ENCODE data around the gene SNX9.

The SNX9 gene

GRCh38 chr6:157849288-157850017 lies 26.4 kb downstream of the SNX9 start:
- no peak for TF ChIP-seq EZH2phosphoT487 (IDR thresholded peaks at IDR 0.05; ENCODE audit: borderline replicate concordance)
- TF ChIP-seq, protein P1, sequence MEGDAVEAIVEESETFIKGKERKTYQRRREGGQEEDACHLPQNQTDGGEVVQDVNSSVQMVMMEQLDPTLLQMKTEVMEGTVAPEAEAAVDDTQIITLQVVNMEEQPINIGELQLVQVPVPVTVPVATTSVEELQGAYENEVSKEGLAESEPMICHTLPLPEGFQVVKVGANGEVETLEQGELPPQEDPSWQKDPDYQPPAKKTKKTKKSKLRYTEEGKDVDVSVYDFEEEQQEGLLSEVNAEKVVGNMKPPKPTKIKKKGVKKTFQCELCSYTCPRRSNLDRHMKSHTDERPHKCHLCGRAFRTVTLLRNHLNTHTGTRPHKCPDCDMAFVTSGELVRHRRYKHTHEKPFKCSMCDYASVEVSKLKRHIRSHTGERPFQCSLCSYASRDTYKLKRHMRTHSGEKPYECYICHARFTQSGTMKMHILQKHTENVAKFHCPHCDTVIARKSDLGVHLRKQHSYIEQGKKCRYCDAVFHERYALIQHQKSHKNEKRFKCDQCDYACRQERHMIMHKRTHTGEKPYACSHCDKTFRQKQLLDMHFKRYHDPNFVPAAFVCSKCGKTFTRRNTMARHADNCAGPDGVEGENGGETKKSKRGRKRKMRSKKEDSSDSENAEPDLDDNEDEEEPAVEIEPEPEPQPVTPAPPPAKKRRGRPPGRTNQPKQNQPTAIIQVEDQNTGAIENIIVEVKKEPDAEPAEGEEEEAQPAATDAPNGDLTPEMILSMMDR (conservative IDR thresholded peaks at IDR 0.05; ENCODE audit: low read length), result no peak
- Histone ChIP-seq H3K4me1 (ENCODE audit: insufficient read depth, low read length, poor library complexity, severe bottlenecking) (no peaks in the 10 kb centered on the region), H4K20me1 (ENCODE audit: insufficient read depth, low read length, poor library complexity, severe bottlenecking) (no peaks in the 10 kb centered on the region), H3K27me3 (ENCODE audit: insufficient read depth, low read length, poor library complexity, severe bottlenecking) (peaks cover 71% of the 10 kb centered on the region), H3K4me2 (ENCODE audit: low read depth, low read length, poor library complexity, severe bottlenecking) (no peak overlapping the region), H3K9me3 (ENCODE audit: insufficient read depth, low read depth, low read length) (peaks cover 9% of the 10 kb centered on the region; the same call in 1 of the 2 replicates), H3F3A (ENCODE audit: low read depth) (no peaks in the 10 kb centered on the region), H3K4me3 (ENCODE audit: low read length, poor library complexity, severe bottlenecking) (no peak overlapping the region), H3K79me2 (ENCODE audit: insufficient read depth, low read length) (no peaks in the 10 kb centered on the region), H3K9ac (ENCODE audit: low read depth, low read length, poor library complexity, severe bottlenecking) (no peak overlapping the region), H3K36me3 (ENCODE audit: insufficient read depth, low read length) (no peaks in the 10 kb centered on the region), H3K9me2 (replicated peaks; ENCODE audit: low read depth, low read length) (no peaks in the 10 kb centered on the region), H2AFZ (ENCODE audit: low read length) (no peak overlapping the region)

- Histone ChIP-seq H3K9me2 (replicated peaks; ENCODE audit: low read depth, low read length) (no peaks in the 10 kb centered on the region), H2AFZ (ENCODE audit: low read length) (no peak overlapping the region), H3K4me3 (ENCODE audit: low read length, poor library complexity, severe bottlenecking) (no peak overlapping the region), H3K9me3 (ENCODE audit: insufficient read depth, low read depth, low read length) (peaks cover 9% of the 10 kb centered on the region; the same call in 1 of the 2 replicates), H3K4me2 (ENCODE audit: low read depth, low read length, poor library complexity, severe bottlenecking) (no peak overlapping the region), H3K9ac (ENCODE audit: low read depth, low read length, poor library complexity, severe bottlenecking) (no peak overlapping the region), H3K27me3 (ENCODE audit: insufficient read depth, low read length, poor library complexity, severe bottlenecking) (peaks cover 77% of the 10 kb centered on the region), H3K36me3 (ENCODE audit: insufficient read depth, low read length) (no peaks in the 10 kb centered on the region), H3K79me2 (ENCODE audit: insufficient read depth, low read length) (no peaks in the 10 kb centered on the region), H4K20me1 (ENCODE audit: insufficient read depth, low read length, poor library complexity, severe bottlenecking) (no peaks in the 10 kb centered on the region), H3K4me1 (ENCODE audit: insufficient read depth, low read length, poor library complexity, severe bottlenecking) (no peaks in the 10 kb centered on the region), H3F3A (ENCODE audit: low read depth) (no peaks in the 10 kb centered on the region)
- TF ChIP-seq, protein P1 (conservative IDR thresholded peaks at IDR 0.05; ENCODE audit: low read length), result no peak
- no peak for TF ChIP-seq EZH2phosphoT487 (IDR thresholded peaks at IDR 0.05; ENCODE audit: borderline replicate concordance)
Measured at GRCh38 chr6:157850030-157850429, 27.0 kb downstream of the SNX9 start.

- Histone ChIP-seq H3K4me1 (ENCODE audit: insufficient read depth, low read length, poor library complexity, severe bottlenecking) (no peaks in the 10 kb centered on the region), H4K20me1 (ENCODE audit: insufficient read depth, low read length, poor library complexity, severe bottlenecking) (no peaks in the 10 kb centered on the region)
Measured at GRCh38 chr6:157853018-157853805, 30.2 kb downstream of the SNX9 start.

More at GRCh38 chr6:157853018-157853805, 30.2 kb downstream of the SNX9 start:
- Histone ChIP-seq H3K9ac (ENCODE audit: low read depth, low read length, poor library complexity, severe bottlenecking) (no peak overlapping the region), H3K27me3 (ENCODE audit: insufficient read depth, low read length, poor library complexity, severe bottlenecking) (peaks cover 80% of the 10 kb centered on the region), H3K36me3 (ENCODE audit: insufficient read depth, low read length) (no peaks in the 10 kb centered on the region), H3K9me2 (replicated peaks; ENCODE audit: low read depth, low read length) (no peaks in the 10 kb centered on the region), H3K4me2 (ENCODE audit: low read depth, low read length, poor library complexity, severe bottlenecking) (no peak overlapping the region), H3F3A (ENCODE audit: low read depth) (no peaks in the 10 kb centered on the region), H2AFZ (ENCODE audit: low read length) (no peak overlapping the region), H3K4me3 (ENCODE audit: low read length, poor library complexity, severe bottlenecking) (no peak overlapping the region), H3K9me3 (ENCODE audit: insufficient read depth, low read depth, low read length) (peaks cover 9% of the 10 kb centered on the region; the same call in 1 of the 2 replicates), H3K79me2 (ENCODE audit: insufficient read depth, low read length) (no peaks in the 10 kb centered on the region)
- TF ChIP-seq EZH2phosphoT487 (IDR thresholded peaks at IDR 0.05; ENCODE audit: borderline replicate concordance), result no peak
- TF ChIP-seq, protein P1 (conservative IDR thresholded peaks at IDR 0.05; ENCODE audit: low read length), result no peak
